Mammary epithelial cell (primary cell): ENCODE measurements around the gene RPS3A.

Experiments
- CTCF ChIP-seq, 2 donors: IDR thresholded peaks in 1 of 2; conservative IDR thresholded peaks in 1 of 2; 2 replicates each; pipeline ENCODE4 v1.5.1; 2011 to 2012; ENCODE audit warnings: inconsistent platforms in 2 of 2, low read length in 2 of 2, mild to moderate bottlenecking in 2 of 2, control low read depth in 1 of 2, low read depth in 1 of 2; ENCODE audit not compliant: insufficient read depth in 1 of 2; ENCODE audit errors: extremely low read depth in 1 of 2
- EZH2 ChIP-seq: IDR thresholded peaks from 2 replicates; pipeline ENCODE4 v1.6.1; 2012; ENCODE audit warnings: low read length, inconsistent platforms, borderline replicate concordance

- TF ChIP-seq CTCF (conservative IDR thresholded peaks at IDR 0.05 in 1 of 2, IDR thresholded peaks at IDR 0.05 in 1 of 2; ENCODE audit: extremely low read depth in 1 of 2, insufficient read depth in 1 of 2, low read depth in 1 of 2, low read length in 2 of 2) (no peak), EZH2 (no peak)
These were observed 15.6 kb downstream of the RPS3A start for GRCh38 chr4:151114986-151115385.
